Bladder microvascular endothelial cell (primary cell): ENCODE results near the gene TIMM17A. TPM values are rescaled to one million over a fixed set of nuclear protein-coding genes. Genes with fewer than 3 reads are reported as not detected.

Source experiments
- total RNA-seq: library from RNA; depleted of rRNA; stranded (reverse); fragments of >200 nt; gene quantifications from 2 replicates; pipeline ENCODE4 v1.2.3, GENCODE V29; 2014

TIMM17A gene
- 50.3 and 66.6 TPM in 2 replicates for total RNA-seq

DNA sequence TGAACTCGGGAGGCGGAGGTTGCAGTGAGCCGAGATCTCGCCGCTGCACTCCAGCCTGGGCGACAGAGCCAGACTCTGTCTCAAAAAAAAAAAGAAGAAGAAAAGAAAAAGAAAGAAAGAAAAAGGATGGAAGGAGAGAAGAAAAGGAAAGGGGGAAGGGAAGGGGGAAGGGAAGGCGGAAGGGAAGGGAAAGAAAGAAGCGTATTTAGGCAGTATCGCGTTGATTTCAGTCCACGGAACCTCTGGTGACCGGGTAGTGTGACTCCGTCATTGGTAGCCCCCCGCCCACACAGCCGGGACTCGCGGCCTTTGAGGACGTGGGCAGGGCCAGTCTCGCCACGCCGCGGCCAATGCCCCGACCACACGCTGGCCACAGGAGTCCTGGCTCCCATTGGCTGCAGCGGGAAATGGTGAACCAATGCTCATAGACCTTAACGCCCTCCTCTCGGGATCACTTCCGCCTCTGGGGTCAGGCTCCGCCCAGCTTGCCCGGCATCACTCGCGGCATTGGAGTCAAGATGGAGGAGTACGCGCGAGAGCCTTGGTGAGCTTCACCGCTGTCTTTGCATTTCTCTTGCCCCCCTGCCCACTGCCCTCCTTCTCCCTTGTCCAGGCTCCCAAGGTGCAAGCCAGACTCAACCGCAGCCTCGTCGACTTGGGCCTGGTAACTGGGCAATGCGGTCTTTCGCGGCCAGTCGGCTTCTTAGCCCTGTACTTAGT is at the start of gene TIMM17A:
Gene TIMM17A (plus strand): TSS at position 495 of the 720 bp plus-strand sequence. CDS start 24 bp downstream, at position 519.

DNA sequence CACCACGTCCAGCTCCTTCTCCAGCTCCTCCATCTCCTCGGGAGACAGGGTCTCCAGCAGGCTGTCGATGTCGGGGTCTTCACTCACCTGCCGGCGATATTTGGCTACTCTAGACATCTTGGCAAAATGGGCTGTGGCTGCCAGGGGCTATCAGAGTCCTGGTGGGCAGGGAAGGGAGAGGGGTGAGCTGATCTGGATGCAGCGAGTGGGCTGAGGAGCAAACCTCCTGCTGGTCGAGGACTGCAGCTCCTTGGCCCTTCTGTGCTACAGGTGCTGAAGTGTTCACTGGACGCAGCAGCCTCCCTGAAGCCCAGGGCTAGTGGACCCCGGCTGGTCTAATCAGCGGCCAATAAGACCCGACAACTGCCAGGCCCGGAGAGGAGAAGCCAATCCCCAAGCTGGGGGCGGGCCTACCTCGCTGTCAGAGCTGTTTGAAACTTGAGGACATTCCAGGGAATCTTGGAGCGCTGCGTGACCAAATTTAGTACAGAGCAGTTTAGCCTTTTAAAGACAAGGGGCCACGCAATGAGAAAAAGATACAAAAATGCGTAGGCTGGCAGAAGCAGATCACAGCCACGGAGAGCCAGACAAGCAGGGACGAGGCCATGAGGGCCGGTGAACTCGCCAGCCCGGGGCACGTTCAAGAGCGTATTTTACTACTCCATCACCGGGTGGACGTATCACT is 8.9 kb upstream of the TIMM17A start, which contains the start of gene LMOD1:
Gene LMOD1 (minus strand): TSS at position 325 of the 685 bp plus-strand sequence. CDS start 208 bp downstream, at position 117.

DNA sequence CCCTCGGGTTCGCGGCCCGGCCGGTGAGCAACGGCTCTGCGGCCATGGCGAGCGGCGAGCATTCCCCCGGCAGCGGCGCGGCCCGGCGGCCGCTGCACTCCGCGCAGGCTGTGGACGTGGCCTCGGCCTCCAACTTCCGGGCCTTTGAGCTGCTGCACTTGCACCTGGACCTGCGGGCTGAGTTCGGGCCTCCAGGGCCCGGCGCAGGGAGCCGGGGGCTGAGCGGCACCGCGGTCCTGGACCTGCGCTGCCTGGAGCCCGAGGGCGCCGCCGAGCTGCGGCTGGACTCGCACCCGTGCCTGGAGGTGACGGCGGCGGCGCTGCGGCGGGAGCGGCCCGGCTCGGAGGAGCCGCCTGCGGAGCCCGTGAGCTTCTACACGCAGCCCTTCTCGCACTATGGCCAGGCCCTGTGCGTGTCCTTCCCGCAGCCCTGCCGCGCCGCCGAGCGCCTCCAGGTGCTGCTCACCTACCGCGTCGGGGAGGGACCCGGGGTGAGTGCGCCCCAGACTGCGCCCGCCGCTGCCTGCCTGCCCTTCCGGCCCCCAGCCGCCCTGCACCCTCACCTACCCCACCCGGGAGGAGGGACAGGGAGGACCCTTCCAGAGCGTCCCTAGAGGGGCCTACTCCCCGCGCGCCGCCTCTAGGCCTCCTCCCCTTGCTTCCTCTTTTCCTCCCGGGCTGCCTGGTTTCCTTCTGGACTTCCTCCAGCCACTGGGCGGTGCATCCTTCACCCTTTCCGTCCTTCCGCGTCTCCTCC is 27.5 kb downstream of the TIMM17A start, which contains the start of gene RNPEP:
Gene RNPEP (plus strand): TSS at position 26 of the 757 bp plus-strand sequence. CDS start 19 bp downstream, at position 45.

DNA sequence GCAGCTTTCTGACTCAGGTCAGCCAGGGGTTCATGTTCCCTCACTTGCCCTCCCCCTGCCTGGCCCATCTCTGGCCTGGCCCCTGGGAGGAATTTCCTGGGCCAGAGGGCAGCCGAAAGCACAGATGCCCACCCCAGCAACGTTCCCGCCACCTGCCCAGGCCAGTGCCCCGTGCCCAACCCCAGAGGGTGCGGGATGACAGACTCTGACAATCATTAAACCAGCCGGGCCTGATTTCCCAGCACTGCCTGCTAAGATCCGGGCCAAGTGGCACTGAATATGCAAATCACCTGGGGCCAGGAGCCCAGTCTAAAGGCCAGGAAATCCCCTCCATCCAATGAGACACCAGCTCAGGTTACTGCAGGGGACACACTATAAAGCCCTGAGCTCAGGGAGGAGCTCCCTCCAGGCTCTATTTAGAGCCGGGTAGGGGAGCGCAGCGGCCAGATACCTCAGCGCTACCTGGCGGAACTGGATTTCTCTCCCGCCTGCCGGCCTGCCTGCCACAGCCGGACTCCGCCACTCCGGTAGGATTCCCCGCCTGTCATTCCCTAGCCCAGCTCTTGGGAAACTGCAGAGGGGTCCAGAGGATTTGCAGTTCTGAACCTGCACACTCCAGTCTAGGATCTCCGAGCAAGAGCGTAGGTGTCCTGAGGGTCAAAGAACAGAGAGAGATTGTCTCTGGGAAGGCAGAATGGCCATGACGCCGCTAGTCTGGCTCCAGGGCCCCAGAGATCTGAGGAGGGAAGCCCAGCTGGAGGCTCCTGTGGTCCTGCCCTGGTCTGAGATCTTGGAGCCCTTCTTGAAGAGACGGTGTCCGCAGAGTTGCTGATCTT is 55.1 kb downstream of the TIMM17A start, which contains the start of gene ELF3:
Gene ELF3 (plus strand): TSS at position 408 of the 836 bp plus-strand sequence. CDS start 550 bp downstream, outside the sequence.

Other genes with a start within 250 kb of the TIMM17A start
- 28.5 and 50.0 TPM in 2 replicates for gene IPO9, start 126.3 kb upstream of the TIMM17A start, total RNA-seq
- gene SHISA4, start 66.6 kb upstream of the TIMM17A start, total RNA-seq: 9.5 and 9.6 TPM in 2 replicates
- gene LMOD1, start 9.0 kb upstream of the TIMM17A start, total RNA-seq: under 0.01 and 0.32 TPM in 2 replicates
- gene RNPEP, start 27.1 kb downstream of the TIMM17A start, total RNA-seq: 33.0 and 41.5 TPM in 2 replicates
- under 0.01 and 0.13 TPM in 2 replicates for gene ELF3, start 55.1 kb downstream of the TIMM17A start, total RNA-seq
- not detected in 2 replicates for gene GPR37L1, start 167.4 kb downstream of the TIMM17A start, total RNA-seq
- gene ARL8A, start 189.2 kb downstream of the TIMM17A start, total RNA-seq: 15.9 and 29.1 TPM in 2 replicates
- gene PTPN7, start 205.1 kb downstream of the TIMM17A start, total RNA-seq: 0.13 and 0.49 TPM in 2 replicates
- not detected in 2 replicates for gene LGR6, start 238.3 kb downstream of the TIMM17A start, total RNA-seq